Keratinocyte (primary cell): ENCODE data around the gene C2CD4A. TPM values are rescaled to one million over a fixed set of nuclear protein-coding genes. Genes with fewer than 3 reads are reported as not detected.

Experiments used
- DNase-seq: peaks from one replicate; pipeline ENCODE4 v3.0.0-alpha.2; 2011; ENCODE audit warnings: low read depth, missing footprints, low spot score
- FAIRE-seq: peaks from 2 replicates; lab custom pipeline; 2011; peaks lifted over from hg19 to GRCh38; lab: Jason Lieb, UNC
- H2AFZ ChIP-seq: 2 replicates; pipeline ENCODE4 v1.6.0; 2012; ENCODE audit warnings: low read length, control low read depth, inconsistent platforms; ENCODE audit not compliant: control insufficient read depth
- H3K27ac ChIP-seq: 2 replicates; pipeline ENCODE4 v1.5.1; 2011; ENCODE audit warnings: low read length; ENCODE audit not compliant: control insufficient read depth, insufficient read depth
- H3K27me3 ChIP-seq: 3 replicates; pipeline ENCODE4 v1.6.0; 2011; ENCODE audit warnings: low read length; ENCODE audit not compliant: control insufficient read depth, insufficient read depth; ENCODE audit errors: extremely low read depth
- H3K36me3 ChIP-seq, 2 experiments: 2 replicates in 1 of 2; 3 replicates in 1 of 2; pipeline ENCODE4 v1.5.1; 2011; ENCODE audit warnings: low read length in 2 of 2, mild to moderate bottlenecking in 1 of 2; ENCODE audit not compliant: control insufficient read depth in 2 of 2, insufficient read depth in 2 of 2; ENCODE audit errors: extremely low read depth in 1 of 2
- H3K4me1 ChIP-seq: 3 replicates; pipeline ENCODE4 v1.5.1; 2011; ENCODE audit warnings: low read length; ENCODE audit not compliant: control insufficient read depth, insufficient read depth; ENCODE audit errors: extremely low read depth
- H3K4me2 ChIP-seq: 3 replicates; pipeline ENCODE4 v1.6.0; 2011; ENCODE audit warnings: low read depth, low read length; ENCODE audit not compliant: control insufficient read depth, insufficient read depth; ENCODE audit errors: extremely low read depth
- H3K4me3 ChIP-seq, 3 experiments: fragments of 200-600 bp in 1 of 3; sonication (generic) in 1 of 3; 2 replicates in 2 of 3; 3 replicates in 1 of 3; pipeline ENCODE4 v1.5.1; 2011 to 2016; ENCODE audit warnings: low read length in 3 of 3, mild to moderate bottlenecking in 3 of 3, control low read depth in 2 of 3, inconsistent platforms in 1 of 3, low read depth in 1 of 3, mixed read lengths in 1 of 3, mixed run types in 1 of 3, moderate library complexity in 1 of 3; ENCODE audit not compliant: control insufficient read depth in 2 of 3, insufficient read depth in 2 of 3; ENCODE audit errors: extremely low read depth in 1 of 3
- H3K79me2 ChIP-seq: 2 replicates; pipeline ENCODE4 v1.6.0; 2012; ENCODE audit warnings: low read length; ENCODE audit not compliant: control insufficient read depth, insufficient read depth
- H3K9ac ChIP-seq: 3 replicates; pipeline ENCODE4 v1.6.0; 2011; ENCODE audit warnings: low read length; ENCODE audit not compliant: control insufficient read depth, insufficient read depth; ENCODE audit errors: extremely low read depth
- H3K9me1 ChIP-seq: 3 replicates; pipeline ENCODE4 v1.6.0; 2011; ENCODE audit warnings: low read length; ENCODE audit not compliant: control insufficient read depth, insufficient read depth; ENCODE audit errors: extremely low read depth
- H3K9me3 ChIP-seq: 2 replicates; pipeline ENCODE4 v1.5.1; 2012; ENCODE audit warnings: low read depth, low read length; ENCODE audit not compliant: control insufficient read depth
- H4K20me1 ChIP-seq: 3 replicates; pipeline ENCODE4 v1.6.0; 2011; ENCODE audit warnings: low read length; ENCODE audit not compliant: control insufficient read depth, insufficient read depth; ENCODE audit errors: extremely low read depth
- EZH2 ChIP-seq: IDR thresholded peaks from one replicate; pipeline ENCODE4 v1.6.1; 2012; ENCODE audit warnings: inconsistent platforms, mild to moderate bottlenecking, low read length, moderate library complexity
- dilution Hi-C: fragments of 300-500 bp; cut with MboI; formaldehyde crosslinking; loops from one replicate; pipeline ENCODE4 v1.7.0; 2020; ENCODE audit warnings: low sequenced_read_pairs; ENCODE audit not compliant: extremely low pct_ligation_motif_present
- polyA plus RNA-seq, 5 experiments: library from polyadenylated mRNA; depleted of rRNA in 3 of 5; stranded (reverse) in 3 of 5; stranded (forward) in 1 of 5; unstranded in 1 of 5; fragments of >200 nt; gene quantifications; 1 replicate in 1 of 5; 2 replicates in 3 of 5; 3 replicates in 1 of 5; pipeline versions ENCODE4 v1.2.1 to v1.2.3, GENCODE V29; 2011 to 2012; ENCODE audit warnings: missing spikeins in 2 of 5, low read depth in 1 of 5, low replicate concordance in 1 of 5
- TF ChIP-seq, protein P1 (sequence below), 3 experiments: IDR thresholded peaks in 1 of 3; conservative IDR thresholded peaks in 1 of 3; optimal IDR thresholded peaks in 1 of 3; 2 replicates in 2 of 3; 3 replicates in 1 of 3; pipeline versions ENCODE3 to v1.5.1; 2011; ENCODE audit warnings: low read length in 3 of 3, mild to moderate bottlenecking in 3 of 3, moderate library complexity in 2 of 3, control low read depth in 1 of 3, inconsistent platforms in 1 of 3; ENCODE audit not compliant: insufficient read depth in 2 of 3; ENCODE audit errors: extremely low read depth in 1 of 3

C2CD4A gene
- polyA plus RNA-seq, 1 donor (not counting 4 experiments of a cell fraction or from before 2014, with no cell fraction given): not detected

DNA sequence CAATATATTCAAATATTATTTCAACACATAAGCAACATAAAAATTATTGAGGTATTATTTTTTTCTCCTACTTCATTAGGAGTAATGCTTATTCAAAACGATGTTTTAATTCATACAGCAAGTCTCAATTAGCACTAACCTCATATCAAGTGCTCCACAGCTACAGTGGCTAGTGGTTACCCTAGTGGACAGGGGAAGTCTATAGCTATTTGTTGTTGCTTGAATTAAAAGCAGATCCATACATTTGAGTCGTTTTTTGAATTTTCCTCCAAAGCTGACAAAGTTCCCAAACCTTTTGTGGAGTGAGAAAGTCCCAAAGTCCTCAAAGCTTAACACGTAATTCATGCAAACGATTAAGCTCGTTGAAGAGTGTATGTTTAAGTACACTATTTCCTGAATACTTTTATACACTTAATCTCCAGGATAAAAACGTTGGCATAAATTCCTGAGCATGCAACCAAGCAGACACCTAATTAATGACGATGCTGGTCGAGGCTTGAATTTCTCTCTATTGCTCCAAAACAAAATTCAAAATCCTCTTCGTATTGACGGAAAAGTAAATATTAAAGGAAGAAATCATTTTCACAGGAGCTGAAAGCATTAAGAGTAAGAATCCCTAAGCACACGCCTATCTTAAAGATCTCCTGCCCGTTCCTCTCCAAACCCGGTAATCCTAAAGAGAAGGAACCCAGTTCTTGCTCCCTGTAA lies 7.5 kb upstream of the C2CD4A start:
- Histone ChIP-seq H3K9ac (peak overlapping the region; percentile 78), H3K4me2 (peak overlapping the region; percentile 88), H2AFZ (peak overlapping the region; percentile 97), H4K20me1 (no peaks in the 10 kb centered on the region), H3K36me3 (no peaks in the 10 kb centered on the region), H3K4me1 (peaks cover 21% of the 10 kb centered on the region), H3K9me3 (no peaks in the 10 kb centered on the region), H3K9me1 (no peaks in the 10 kb centered on the region), H3K27ac (peak overlapping the region; percentile 60), H3K4me3 (peak overlapping the region; percentile 83 to 98 (median 93)), H3K79me2 (peaks cover 34% of the 10 kb centered on the region), H3K27me3 (no peaks in the 10 kb centered on the region)
- FAIRE-seq (no peak), DNase-seq (no peak)
- TF ChIP-seq, protein P1, sequence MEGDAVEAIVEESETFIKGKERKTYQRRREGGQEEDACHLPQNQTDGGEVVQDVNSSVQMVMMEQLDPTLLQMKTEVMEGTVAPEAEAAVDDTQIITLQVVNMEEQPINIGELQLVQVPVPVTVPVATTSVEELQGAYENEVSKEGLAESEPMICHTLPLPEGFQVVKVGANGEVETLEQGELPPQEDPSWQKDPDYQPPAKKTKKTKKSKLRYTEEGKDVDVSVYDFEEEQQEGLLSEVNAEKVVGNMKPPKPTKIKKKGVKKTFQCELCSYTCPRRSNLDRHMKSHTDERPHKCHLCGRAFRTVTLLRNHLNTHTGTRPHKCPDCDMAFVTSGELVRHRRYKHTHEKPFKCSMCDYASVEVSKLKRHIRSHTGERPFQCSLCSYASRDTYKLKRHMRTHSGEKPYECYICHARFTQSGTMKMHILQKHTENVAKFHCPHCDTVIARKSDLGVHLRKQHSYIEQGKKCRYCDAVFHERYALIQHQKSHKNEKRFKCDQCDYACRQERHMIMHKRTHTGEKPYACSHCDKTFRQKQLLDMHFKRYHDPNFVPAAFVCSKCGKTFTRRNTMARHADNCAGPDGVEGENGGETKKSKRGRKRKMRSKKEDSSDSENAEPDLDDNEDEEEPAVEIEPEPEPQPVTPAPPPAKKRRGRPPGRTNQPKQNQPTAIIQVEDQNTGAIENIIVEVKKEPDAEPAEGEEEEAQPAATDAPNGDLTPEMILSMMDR (optimal IDR thresholded peaks at IDR 0.05 in 1 of 3, IDR thresholded peaks at IDR 0.05 in 1 of 3, conservative IDR thresholded peaks at IDR 0.05 in 1 of 3; ENCODE audit: extremely low read depth in 1 of 3, insufficient read depth in 2 of 3, low read length in 3 of 3): peak in 1 of 3 experiments; percentile 13
- no peak for TF ChIP-seq EZH2
- dilution Hi-C loops: no loop called here

DNA sequence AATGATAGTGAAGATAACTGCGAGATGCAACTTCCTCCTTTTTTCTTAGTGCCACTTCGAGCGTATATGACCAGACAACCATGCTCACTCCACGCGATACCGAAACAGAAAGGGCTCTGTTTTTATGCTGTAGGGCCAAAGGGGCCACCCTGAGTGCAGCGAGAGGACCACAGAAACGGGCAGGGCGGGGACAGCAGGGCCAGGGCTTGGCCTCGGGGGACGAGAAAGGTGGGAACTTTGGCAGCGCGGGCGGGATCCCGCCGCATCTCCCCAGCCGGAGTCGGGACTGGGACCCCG lies 7.0 kb upstream of the C2CD4A start:
- no peaks in the 10 kb centered on the region for H3K27me3 ChIP-seq
- FAIRE-seq (no peak), DNase-seq (no peak)
- peak overlapping the region; percentile 83 to 98 (median 93) for H3K4me3 ChIP-seq
- no peaks in the 10 kb centered on the region for H3K9me1 ChIP-seq
- H3K4me1 ChIP-seq: peaks cover 26% of the 10 kb centered on the region
- H3K9ac ChIP-seq: peak overlapping the region; percentile 78
- H3K36me3 ChIP-seq: no peaks in the 10 kb centered on the region
- H2AFZ ChIP-seq: peak overlapping the region; percentile 97
- H4K20me1 ChIP-seq: no peaks in the 10 kb centered on the region
- dilution Hi-C loops: no loop called here
- peak overlapping the region; percentile 88 for H3K4me2 ChIP-seq
- peaks cover 34% of the 10 kb centered on the region for H3K79me2 ChIP-seq
- TF ChIP-seq, protein P1 (optimal IDR thresholded peaks at IDR 0.05 in 1 of 3, IDR thresholded peaks at IDR 0.05 in 1 of 3, conservative IDR thresholded peaks at IDR 0.05 in 1 of 3; ENCODE audit: extremely low read depth in 1 of 3, insufficient read depth in 2 of 3, low read length in 3 of 3): no peak
- no peak for TF ChIP-seq EZH2
- no peaks in the 10 kb centered on the region for H3K9me3 ChIP-seq
- peak overlapping the region; percentile 60 for H3K27ac ChIP-seq
